HepG2 (cell line): ENCODE measurements around the gene OST4. TPM values are rescaled to one million over a fixed set of nuclear protein-coding genes. Genes with fewer than 3 reads are reported as not detected.
A peak's percentile ranks its signal among the peaks of the same experiment; 100 is the strongest.

Source experiments
- AGO2 ChIP-seq: fragments of 200-400 bp; formaldehyde crosslinking; optimal IDR thresholded peaks from 2 replicates; pipeline ENCODE3; 2017; ENCODE audit warnings: mild to moderate bottlenecking, low read depth, low read length, moderate library complexity
- ATRX ChIP-seq: sonication (generic); formaldehyde crosslinking; IDR thresholded peaks from 2 replicates; pipeline ENCODE4 v1.4.0; 2020; ENCODE audit warnings: missing genetic modification reagents, borderline replicate concordance
- FOXA3 ChIP-seq: IDR thresholded peaks from 2 replicates; pipeline ENCODE4 v1.6.1; 2016; ENCODE audit warnings: missing genetic modification reagents, missing compliant biosample characterization
- HHEX ChIP-seq: IDR thresholded peaks from 2 replicates; pipeline ENCODE4 v1.6.1; 2016; ENCODE audit warnings: control low read depth
- HNF4A ChIP-seq: sonication (generic); formaldehyde crosslinking; IDR thresholded peaks from 2 replicates; pipeline ENCODE4 v1.4.0; 2020; ENCODE audit warnings: missing genetic modification reagents
- HNRNPK ChIP-seq: fragments of 200-400 bp; formaldehyde crosslinking; IDR thresholded peaks from 2 replicates; pipeline ENCODE4 v1.6.1; 2018; ENCODE audit warnings: low read length, low read depth, moderate library complexity, mild to moderate bottlenecking; ENCODE audit not compliant: poor library complexity, severe bottlenecking
- KDM4B ChIP-seq: sonication (generic); formaldehyde crosslinking; IDR thresholded peaks from 2 replicates; pipeline ENCODE4 v1.4.0; 2020; ENCODE audit warnings: missing genetic modification reagents
- KLF6 ChIP-seq: IDR thresholded peaks from 2 replicates; pipeline ENCODE4 v1.8.0; 2016; ENCODE audit warnings: missing biosample characterization, missing genetic modification reagents
- PCBP2 ChIP-seq: fragments of 200-400 bp; formaldehyde crosslinking; optimal IDR thresholded peaks from 2 replicates; pipeline ENCODE3; 2018; ENCODE audit warnings: low read length, low read depth; ENCODE audit not compliant: poor library complexity, severe bottlenecking
- PRDM15 ChIP-seq: sonication (generic); formaldehyde crosslinking; IDR thresholded peaks from 2 replicates; pipeline ENCODE4 v1.4.0; 2020; ENCODE audit warnings: missing genetic modification reagents
- ZBTB21 ChIP-seq: sonication (generic); formaldehyde crosslinking; IDR thresholded peaks from 2 replicates; pipeline ENCODE4 v1.4.0; 2020; ENCODE audit warnings: missing genetic modification reagents
- ZFP36 ChIP-seq: fragments of 150-350 bp; IDR thresholded peaks from 2 replicates; pipeline ENCODE4 v1.6.1; 2018; ENCODE audit warnings: borderline replicate concordance, low read length, low read depth; ENCODE audit not compliant: partially characterized antibody
- ZNF224 ChIP-seq: sonication (generic); formaldehyde crosslinking; IDR thresholded peaks from 2 replicates; pipeline ENCODE4 v1.5.0; 2020; ENCODE audit warnings: mild to moderate bottlenecking, missing genetic modification reagents
- ZNF232 ChIP-seq: sonication (generic); formaldehyde crosslinking; IDR thresholded peaks from 2 replicates; pipeline ENCODE4 v1.4.0; 2020; ENCODE audit warnings: missing genetic modification reagents, borderline replicate concordance
- ZNF234 ChIP-seq: sonication (generic); formaldehyde crosslinking; conservative IDR thresholded peaks from 2 replicates; pipeline ENCODE4 v1.5.1; 2020; ENCODE audit warnings: mild to moderate bottlenecking, missing genetic modification reagents
- ZNF570 ChIP-seq: sonication (generic); formaldehyde crosslinking; IDR thresholded peaks from 2 replicates; pipeline ENCODE4 v1.4.0; 2020; ENCODE audit warnings: mild to moderate bottlenecking, missing genetic modification reagents, borderline replicate concordance
- ZNF720 ChIP-seq: sonication (generic); formaldehyde crosslinking; IDR thresholded peaks from 2 replicates; pipeline ENCODE4 v1.4.0; 2020; ENCODE audit warnings: missing genetic modification reagents
- ZNF775 ChIP-seq: sonication (generic); formaldehyde crosslinking; IDR thresholded peaks from 2 replicates; pipeline ENCODE4 v1.4.0; 2020; ENCODE audit warnings: missing genetic modification reagents, mild to moderate bottlenecking, moderate library complexity, borderline replicate concordance
- ZSCAN20 ChIP-seq: sonication (generic); formaldehyde crosslinking; IDR thresholded peaks from 2 replicates; pipeline ENCODE4 v1.4.0; 2020; ENCODE audit warnings: missing genetic modification reagents, mild to moderate bottlenecking, borderline replicate concordance
- ZSCAN5A ChIP-seq: sonication (generic); formaldehyde crosslinking; IDR thresholded peaks from 2 replicates; pipeline ENCODE4 v1.8.0; 2022; ENCODE audit warnings: mild to moderate bottlenecking, missing genetic modification reagents, borderline replicate concordance
- polyA plus RNA-seq, 8 experiments: library from polyadenylated mRNA; depleted of rRNA in 3 of 8; stranded (reverse) in 7 of 8; unstranded in 1 of 8; fragments of >200 nt; fragmentation: Illumina TruSeq in 4 of 8; extraction: Trizol in 4 of 8; gene quantifications; 2 replicates each; pipeline versions ENCODE4 v1.2.1 to v1.2.3, GENCODE V29; 2011 to 2016; ENCODE audit warnings: low read depth in 4 of 8, missing spikeins in 1 of 8, mixed read lengths in 1 of 8; ENCODE audit not compliant: insufficient read depth in 1 of 8
- total RNA-seq, 5 experiments: library from RNA; depleted of rRNA; stranded (reverse); fragments of >200 nt; fragmentation: Illumina TruSeq; extraction: Trizol; gene quantifications; 2 replicates each; pipeline ENCODE4 v1.2.3, GENCODE V29; 2016; ENCODE audit warnings: low read depth in 1 of 5
- TF ChIP-seq, protein P1 (sequence below): sonication (generic); formaldehyde crosslinking; IDR thresholded peaks from 2 replicates; pipeline ENCODE4 v1.5.1; 2020; ENCODE audit warnings: mild to moderate bottlenecking, missing genetic modification reagents

OST4 gene
- total and polyA plus RNA-seq, 2 of the 13 experiments (the other 11 are each of a cell fraction or from before 2014, with no cell fraction given): 498 to 584 TPM

DNA sequence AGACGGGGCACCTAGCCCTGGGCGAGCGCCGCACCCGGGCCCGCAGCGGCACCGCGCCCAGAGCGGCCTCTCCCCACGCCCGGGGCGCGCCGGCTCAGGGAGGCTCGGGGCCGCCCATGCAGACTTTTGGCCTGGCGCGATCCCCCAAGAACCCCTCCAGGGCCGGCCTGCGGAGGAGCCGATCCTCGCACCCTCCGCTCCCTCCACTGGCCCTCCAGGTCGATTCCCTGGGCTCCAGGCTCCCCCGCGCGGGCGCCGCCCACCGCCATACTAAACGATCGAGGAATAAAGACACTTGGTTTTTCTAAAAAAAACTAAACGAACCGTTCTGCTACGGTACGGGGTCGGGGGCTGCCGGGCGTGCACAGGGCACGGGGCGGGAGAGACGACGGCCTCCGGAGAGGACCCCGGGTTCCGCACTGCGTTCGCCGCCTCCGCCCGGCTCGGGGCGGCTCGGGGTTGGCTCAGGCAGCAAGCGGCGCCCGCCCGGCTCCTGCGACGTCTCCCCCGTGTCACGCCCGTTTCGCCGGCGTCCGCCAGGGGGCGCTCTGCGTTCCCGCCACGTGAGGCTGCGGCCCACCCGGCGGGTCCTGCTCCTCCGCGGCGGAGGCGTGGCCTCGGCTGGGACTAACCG, 14.8 kb upstream of the OST4 start (continued):
- TF ChIP-seq ZNF570 (CRISPR knock-in tag) (no peak; the same call in 1 of the 2 replicates), HNF4A (CRISPR knock-in tag) (0 out of 2 replicates have a peak, but pooled peaks have one; percentile 8), ZSCAN5A (CRISPR knock-in tag) (no peak), ATRX (CRISPR knock-in tag) (no peak), ZSCAN20 (CRISPR knock-in tag) (peak; percentile 95), AGO2 (peak; percentile 82), ZFP36 (no peak), PRDM15 (CRISPR knock-in tag) (peak; percentile 73), KDM4B (CRISPR knock-in tag) (no peak), ZNF232 (CRISPR knock-in tag) (no peak; the same call in 1 of the 2 replicates), ZNF775 (CRISPR knock-in tag) (0 out of 2 replicates have a peak, but pooled peaks have one; percentile 27), HNRNPK (peak; percentile 42), ZBTB21 (CRISPR knock-in tag) (0 out of 2 replicates have a peak, but pooled peaks have one; percentile 6), ZNF720 (CRISPR knock-in tag) (no peak), HHEX (CRISPR knock-in tag) (no peak), KLF6 (peak; percentile 65; the same call in 1 of the 2 replicates), ZNF224 (CRISPR knock-in tag) (no peak), ZNF234 (CRISPR knock-in tag) (peak; percentile 99), FOXA3 (CRISPR knock-in tag) (peak; percentile 72), PCBP2 (no peak)
- TF ChIP-seq, protein P1, sequence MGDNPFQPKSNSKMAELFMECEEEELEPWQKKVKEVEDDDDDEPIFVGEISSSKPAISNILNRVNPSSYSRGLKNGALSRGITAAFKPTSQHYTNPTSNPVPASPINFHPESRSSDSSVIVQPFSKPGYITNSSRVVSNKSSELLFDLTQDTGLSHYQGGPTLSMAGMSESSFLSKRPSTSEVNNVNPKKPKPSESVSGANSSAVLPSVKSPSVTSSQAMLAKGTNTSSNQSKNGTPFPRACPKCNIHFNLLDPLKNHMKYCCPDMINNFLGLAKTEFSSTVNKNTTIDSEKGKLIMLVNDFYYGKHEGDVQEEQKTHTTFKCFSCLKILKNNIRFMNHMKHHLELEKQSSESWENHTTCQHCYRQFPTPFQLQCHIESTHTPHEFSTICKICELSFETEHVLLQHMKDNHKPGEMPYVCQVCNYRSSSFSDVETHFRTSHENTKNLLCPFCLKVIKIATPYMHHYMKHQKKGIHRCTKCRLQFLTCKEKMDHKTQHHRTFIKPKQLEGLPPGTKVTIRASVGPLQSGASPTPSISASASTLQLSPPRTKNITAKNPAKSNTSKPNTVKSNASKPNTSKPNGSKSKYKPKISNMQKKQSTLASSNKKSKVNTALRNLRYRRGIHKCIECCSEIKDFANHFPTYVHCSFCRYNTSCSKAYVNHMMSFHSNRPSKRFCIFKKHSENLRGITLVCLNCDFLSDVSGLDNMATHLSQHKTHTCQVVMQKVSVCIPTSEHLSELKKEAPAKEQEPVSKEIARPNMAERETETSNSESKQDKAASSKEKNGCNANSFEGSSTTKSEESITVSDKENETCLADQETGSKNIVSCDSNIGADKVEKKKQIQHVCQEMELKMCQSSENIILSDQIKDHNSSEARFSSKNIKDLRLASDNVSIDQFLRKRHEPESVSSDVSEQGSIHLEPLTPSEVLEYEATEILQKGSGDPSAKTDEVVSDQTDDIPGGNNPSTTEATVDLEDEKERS (CRISPR knock-in tag): no peak
